Stomach smooth muscle (tissue), 2 donors: ENCODE results near the gene PFKFB3.
"Not testable (repeated sequence)": the region's sequence is repeated elsewhere in the genome, so short reads cannot be mapped to it uniquely, and the experiment has no call there.

Source experiments
- H3K27ac ChIP-seq: one replicate; pipeline ENCODE4 v1.7.0; 2013; ENCODE audit warnings: mild to moderate bottlenecking, low read length, inconsistent platforms
- H3K27me3 ChIP-seq, 2 donors: one replicate each; pipeline ENCODE4 v1.7.0; 2013; ENCODE audit warnings: low read length in 2 of 2; ENCODE audit not compliant: insufficient read depth in 2 of 2, control insufficient read depth in 1 of 2
- H3K36me3 ChIP-seq, 2 donors: one replicate each; pipeline ENCODE4 v1.7.0; 2013; ENCODE audit warnings: low read length in 2 of 2; ENCODE audit not compliant: control insufficient read depth in 2 of 2, insufficient read depth in 2 of 2
- H3K4me1 ChIP-seq: one replicate; pipeline ENCODE4 v1.7.0; 2013; ENCODE audit warnings: low read length; ENCODE audit not compliant: control insufficient read depth, insufficient read depth
- H3K4me3 ChIP-seq, 2 donors: one replicate each; pipeline ENCODE4 v1.7.0; 2013; ENCODE audit warnings: low read length in 2 of 2
- H3K9ac ChIP-seq, 2 donors: one replicate each; pipeline ENCODE4 v1.7.0; 2013; ENCODE audit warnings: low read length in 2 of 2, mild to moderate bottlenecking in 1 of 2
- H3K9me3 ChIP-seq, 2 donors: one replicate each; pipeline ENCODE4 v1.7.0; 2013; ENCODE audit warnings: low read length in 2 of 2; ENCODE audit not compliant: control insufficient read depth in 2 of 2
- donor health status: healthy.
- donor health status: Pancreatic carcinoma.

Gene PFKFB3

GRCh38 chr10:6165933-6166332, 36.8 kb upstream of the PFKFB3 start:
- not testable (repeated sequence) for H3K4me3 ChIP-seq, H3K27me3 ChIP-seq, H3K36me3 ChIP-seq, H3K9ac ChIP-seq, H3K9me3 ChIP-seq, H3K27ac ChIP-seq
- peaks cover 32% of the 10 kb centered on the region for H3K4me1 ChIP-seq

GRCh38 chr10:6167456-6167855, 35.3 kb upstream of the PFKFB3 start:
- peak overlapping the region; percentile 11 for H3K27ac ChIP-seq
- peaks cover 39% of the 10 kb centered on the region for H3K4me1 ChIP-seq
- H3K4me3 ChIP-seq: no peak overlapping the region
- H3K27me3 ChIP-seq: no peaks in the 10 kb centered on the region
- H3K36me3 ChIP-seq: peaks cover 0 to 2% of the 10 kb centered on the region in 2 donors
- peak overlapping the region in 1 of 2 donors; percentile 13 for H3K9ac ChIP-seq
- no peaks in the 10 kb centered on the region for H3K9me3 ChIP-seq

- Histone ChIP-seq H3K36me3 (peaks cover 0 to 2% of the 10 kb centered on the region in 2 donors), H3K9ac (no peak overlapping the region), H3K9me3 (no peaks in the 10 kb centered on the region), H3K4me3 (no peak overlapping the region), H3K27ac (no peak overlapping the region), H3K27me3 (no peaks in the 10 kb centered on the region), H3K4me1 (peaks cover 34% of the 10 kb centered on the region)
These were observed 34.6 kb upstream of the PFKFB3 start for GRCh38 chr10:6168084-6168483.

- no peak overlapping the region for H3K9ac ChIP-seq
- H3K36me3 ChIP-seq: peaks cover 0 to 2% of the 10 kb centered on the region in 2 donors
- no peak overlapping the region for H3K4me3 ChIP-seq
- H3K27ac ChIP-seq: no peak overlapping the region
- H3K27me3 ChIP-seq: no peaks in the 10 kb centered on the region
- no peaks in the 10 kb centered on the region for H3K9me3 ChIP-seq
- peaks cover 24% of the 10 kb centered on the region for H3K4me1 ChIP-seq
These were observed 32.1 kb upstream of the PFKFB3 start for GRCh38 chr10:6170638-6171037.

- no peak overlapping the region for H3K27ac ChIP-seq
- H3K9ac ChIP-seq: no peak overlapping the region
- peaks cover 28% of the 10 kb centered on the region for H3K4me1 ChIP-seq
These were observed 30.6 kb upstream of the PFKFB3 start for GRCh38 chr10:6171881-6172695.

GRCh38 chr10:6173203-6173602, 29.5 kb upstream of the PFKFB3 start:
- H3K9ac ChIP-seq: no peak overlapping the region
- no peaks in the 10 kb centered on the region for H3K27me3 ChIP-seq
- H3K4me1 ChIP-seq: peaks cover 27% of the 10 kb centered on the region
- no peak overlapping the region for H3K27ac ChIP-seq
- H3K4me3 ChIP-seq: no peak overlapping the region
- H3K36me3 ChIP-seq: no peaks in the 10 kb centered on the region
- no peaks in the 10 kb centered on the region for H3K9me3 ChIP-seq

More at GRCh38 chr10:6171881-6172695, 30.6 kb upstream of the PFKFB3 start:
- H3K9me3 ChIP-seq: no peaks in the 10 kb centered on the region
- peaks cover 0 to 2% of the 10 kb centered on the region in 2 donors for H3K36me3 ChIP-seq
- H3K4me3 ChIP-seq: peak overlapping the region in 1 of 2 donors; percentile 40
- H3K27me3 ChIP-seq: no peaks in the 10 kb centered on the region

- no peak overlapping the region for H3K9ac ChIP-seq
- no peak overlapping the region for H3K27ac ChIP-seq
- H3K36me3 ChIP-seq: no peaks in the 10 kb centered on the region
- peaks cover 32% of the 10 kb centered on the region for H3K4me1 ChIP-seq
- H3K27me3 ChIP-seq: no peaks in the 10 kb centered on the region
- H3K9me3 ChIP-seq: no peaks in the 10 kb centered on the region
- H3K4me3 ChIP-seq: no peak overlapping the region
These were observed 28.4 kb upstream of the PFKFB3 start for GRCh38 chr10:6174201-6174874.

- Histone ChIP-seq H3K4me3 (no peak overlapping the region), H3K9ac (no peak overlapping the region), H3K27me3 (no peaks in the 10 kb centered on the region), H3K27ac (no peak overlapping the region), H3K4me1 (peaks cover 30% of the 10 kb centered on the region), H3K9me3 (no peaks in the 10 kb centered on the region), H3K36me3 (no peaks in the 10 kb centered on the region)
These were observed 27.2 kb upstream of the PFKFB3 start for GRCh38 chr10:6175329-6176055.

- Histone ChIP-seq H3K27me3 (no peaks in the 10 kb centered on the region), H3K4me1 (peaks cover 24% of the 10 kb centered on the region), H3K36me3 (no peaks in the 10 kb centered on the region), H3K27ac (no peak overlapping the region), H3K9ac (no peak overlapping the region), H3K9me3 (no peaks in the 10 kb centered on the region), H3K4me3 (no peak overlapping the region)
These were observed 26.0 kb upstream of the PFKFB3 start for GRCh38 chr10:6176691-6177231.

- Histone ChIP-seq H3K27me3 (no peaks in the 10 kb centered on the region), H3K9ac (no peak overlapping the region), H3K36me3 (no peaks in the 10 kb centered on the region), H3K4me3 (no peak overlapping the region), H3K9me3 (no peaks in the 10 kb centered on the region), H3K4me1 (peaks cover 26% of the 10 kb centered on the region), H3K27ac (no peak overlapping the region)
These were observed 24.9 kb upstream of the PFKFB3 start for GRCh38 chr10:6177880-6178281.
